ENCODE results near the gene ALOX12B.

Gene ALOX12B

GRCh38 chr17:8076502-8077266 is 10.8 kb downstream of the ALOX12B start:
- TF ChIP-seq CTCF (IDR thresholded peaks at IDR 0.05; ENCODE audit: control insufficient read depth, insufficient read depth, low read depth, low read length, missing control alignments), result no peak
- no peak for DNase-seq (ENCODE audit: low read depth)
- no peak overlapping the region for H3K4me3 ChIP-seq (ENCODE audit: control insufficient read depth, low read depth, low read length)

GRCh38 chr17:8075574-8076342 is 11.8 kb downstream of the ALOX12B start:
- no peak overlapping the region for H3K4me3 ChIP-seq (ENCODE audit: control insufficient read depth, low read depth, low read length)
- TF ChIP-seq CTCF (IDR thresholded peaks at IDR 0.05; ENCODE audit: control insufficient read depth, insufficient read depth, low read depth, low read length, missing control alignments), result no peak
- no peak for DNase-seq (ENCODE audit: low read depth)

GRCh38 chr17:8075081-8075480 is 12.4 kb downstream of the ALOX12B start:
- TF ChIP-seq CTCF (IDR thresholded peaks at IDR 0.05; ENCODE audit: control insufficient read depth, insufficient read depth, low read depth, low read length, missing control alignments), result no peak
- no peak overlapping the region for H3K4me3 ChIP-seq (ENCODE audit: control insufficient read depth, low read depth, low read length)
- DNase-seq (ENCODE audit: low read depth), result no peak

- DNase-seq (ENCODE audit: low read depth), result no peak
- H3K4me3 ChIP-seq (ENCODE audit: control insufficient read depth, low read depth, low read length), result no peak overlapping the region
- no peak for TF ChIP-seq CTCF (IDR thresholded peaks at IDR 0.05; ENCODE audit: control insufficient read depth, insufficient read depth, low read depth, low read length, missing control alignments)
Observed at GRCh38 chr17:8074554-8074953, 13.0 kb downstream of the ALOX12B start.

- H3K4me3 ChIP-seq (ENCODE audit: control insufficient read depth, low read depth, low read length), result no peak overlapping the region
- TF ChIP-seq CTCF (IDR thresholded peaks at IDR 0.05; ENCODE audit: control insufficient read depth, insufficient read depth, low read depth, low read length, missing control alignments), result peak; percentile 95
- DNase-seq (ENCODE audit: low read depth), result no peak
Observed at GRCh38 chr17:8073627-8074484, 13.7 kb downstream of the ALOX12B start.

GRCh38 chr17:8072729-8073461 is 14.6 kb downstream of the ALOX12B start:
- H3K4me3 ChIP-seq (ENCODE audit: control insufficient read depth, low read depth, low read length), result no peak overlapping the region
- no peak for TF ChIP-seq CTCF (IDR thresholded peaks at IDR 0.05; ENCODE audit: control insufficient read depth, insufficient read depth, low read depth, low read length, missing control alignments)
- DNase-seq (ENCODE audit: low read depth), result no peak

Measured in AG09309 (cell line).